GM19239 (cell line): ENCODE results near the gene DNASE1.

Source experiments
- DNase-seq: peaks from one replicate; pipeline ENCODE4 v3.0.0; 2011; ENCODE audit warnings: low spot score; ENCODE audit not compliant: insufficient read length
- FAIRE-seq: peaks from 2 replicates; lab custom pipeline; 2011; peaks lifted over from hg19 to GRCh38; lab: Jason Lieb, UNC

Gene DNASE1

GRCh38 chr16:3690980-3691720 is 36.7 kb downstream of the DNASE1 start:
- DNase-seq (no peak), FAIRE-seq (no peak)

GRCh38 chr16:3691761-3692160 is 37.3 kb downstream of the DNASE1 start:
- FAIRE-seq (no peak), DNase-seq (no peak)

GRCh38 chr16:3694051-3694450 is 39.6 kb downstream of the DNASE1 start:
- no peak for FAIRE-seq
- DNase-seq = no peak

GRCh38 chr16:3695610-3696369 is 41.3 kb downstream of the DNASE1 start:
- DNase-seq = no peak
- no peak for FAIRE-seq

GRCh38 chr16:3696425-3697218 is 42.1 kb downstream of the DNASE1 start:
- FAIRE-seq = no peak
- no peak for DNase-seq

GRCh38 chr16:3698941-3699340 is 44.5 kb downstream of the DNASE1 start:
- DNase-seq (no peak), FAIRE-seq (no peak)

GRCh38 chr16:3701531-3701930 is 47.0 kb downstream of the DNASE1 start:
- FAIRE-seq (no peak), DNase-seq (no peak)

GRCh38 chr16:3702082-3702481 is 47.6 kb downstream of the DNASE1 start:
- no peak for FAIRE-seq

GRCh38 chr16:3706253-3707012 is 51.9 kb downstream of the DNASE1 start:
- FAIRE-seq (no peak), DNase-seq (no peak)

More at GRCh38 chr16:3702082-3702481, 47.6 kb downstream of the DNASE1 start:
- DNase-seq = no peak
